Measurements from ENCODE around the gene TCIRG1.

The TCIRG1 gene

DNA sequence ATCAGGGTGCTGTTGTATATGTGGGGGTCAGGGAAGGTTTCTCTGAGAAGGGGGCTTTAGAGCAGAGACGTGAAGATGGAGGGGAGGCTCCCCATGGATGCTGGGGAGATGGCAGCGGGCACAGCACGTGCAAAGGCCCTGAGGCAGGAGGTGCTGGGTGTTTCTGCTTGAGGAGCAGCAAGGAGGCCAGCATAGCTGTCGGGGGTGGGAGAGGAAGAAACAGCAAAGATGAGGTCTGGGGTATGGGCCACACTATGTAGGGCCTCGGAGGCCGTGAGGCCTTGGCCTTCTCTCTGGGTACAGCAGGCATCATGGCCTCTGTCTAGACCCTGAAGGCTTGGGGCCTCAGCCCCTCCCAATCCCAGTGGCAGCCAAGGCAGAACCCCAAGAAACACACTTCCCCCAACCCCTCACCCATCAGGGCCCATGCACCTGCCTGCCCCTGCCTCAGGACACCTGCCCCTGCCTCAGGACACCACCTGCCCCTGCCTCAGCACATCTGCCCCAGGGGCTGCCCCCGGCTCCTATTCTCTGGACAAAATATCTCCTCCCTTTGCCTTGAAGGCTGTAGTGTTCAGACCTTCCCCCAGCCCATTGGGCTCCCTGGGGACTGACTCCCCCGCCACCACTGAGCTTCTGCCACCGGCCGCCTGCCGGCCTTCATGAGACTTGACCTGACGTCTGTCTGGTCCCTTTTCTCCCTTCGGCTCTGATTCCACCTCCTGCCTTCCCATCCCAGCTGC, 22.5 kb upstream of the TCIRG1 start:
- no peak overlapping the region for H3K9ac ChIP-seq (ENCODE audit: low read depth, low read length, poor library complexity, severe bottlenecking)
- no peak overlapping the region for H3K4me2 ChIP-seq (ENCODE audit: low read depth, low read length, poor library complexity, severe bottlenecking)
- H3K27me3 ChIP-seq (ENCODE audit: insufficient read depth, low read length, poor library complexity, severe bottlenecking), result no peaks in the 10 kb centered on the region
- no peak overlapping the region for H2AFZ ChIP-seq (ENCODE audit: low read length)
- no peaks in the 10 kb centered on the region for H3K79me2 ChIP-seq (ENCODE audit: insufficient read depth, low read length)
- H3K36me3 ChIP-seq (ENCODE audit: insufficient read depth, low read length), result no peaks in the 10 kb centered on the region
- TF ChIP-seq EZH2phosphoT487 (IDR thresholded peaks at IDR 0.05; ENCODE audit: borderline replicate concordance), result no peak
- TF ChIP-seq, protein P1, sequence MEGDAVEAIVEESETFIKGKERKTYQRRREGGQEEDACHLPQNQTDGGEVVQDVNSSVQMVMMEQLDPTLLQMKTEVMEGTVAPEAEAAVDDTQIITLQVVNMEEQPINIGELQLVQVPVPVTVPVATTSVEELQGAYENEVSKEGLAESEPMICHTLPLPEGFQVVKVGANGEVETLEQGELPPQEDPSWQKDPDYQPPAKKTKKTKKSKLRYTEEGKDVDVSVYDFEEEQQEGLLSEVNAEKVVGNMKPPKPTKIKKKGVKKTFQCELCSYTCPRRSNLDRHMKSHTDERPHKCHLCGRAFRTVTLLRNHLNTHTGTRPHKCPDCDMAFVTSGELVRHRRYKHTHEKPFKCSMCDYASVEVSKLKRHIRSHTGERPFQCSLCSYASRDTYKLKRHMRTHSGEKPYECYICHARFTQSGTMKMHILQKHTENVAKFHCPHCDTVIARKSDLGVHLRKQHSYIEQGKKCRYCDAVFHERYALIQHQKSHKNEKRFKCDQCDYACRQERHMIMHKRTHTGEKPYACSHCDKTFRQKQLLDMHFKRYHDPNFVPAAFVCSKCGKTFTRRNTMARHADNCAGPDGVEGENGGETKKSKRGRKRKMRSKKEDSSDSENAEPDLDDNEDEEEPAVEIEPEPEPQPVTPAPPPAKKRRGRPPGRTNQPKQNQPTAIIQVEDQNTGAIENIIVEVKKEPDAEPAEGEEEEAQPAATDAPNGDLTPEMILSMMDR (conservative IDR thresholded peaks at IDR 0.05; ENCODE audit: low read length), result no peak
- no peak overlapping the region for H3K4me3 ChIP-seq (ENCODE audit: low read length, poor library complexity, severe bottlenecking)
- H3K9me2 ChIP-seq (replicated peaks; ENCODE audit: low read depth, low read length), result no peaks in the 10 kb centered on the region
- peaks cover 14% of the 10 kb centered on the region for H3K4me1 ChIP-seq (ENCODE audit: insufficient read depth, low read length, poor library complexity, severe bottlenecking)
- H4K20me1 ChIP-seq (ENCODE audit: insufficient read depth, low read length, poor library complexity, severe bottlenecking), result no peaks in the 10 kb centered on the region
- H3F3A ChIP-seq (ENCODE audit: low read depth), result no peaks in the 10 kb centered on the region
- no peaks in the 10 kb centered on the region for H3K9me3 ChIP-seq (ENCODE audit: insufficient read depth, low read depth, low read length)

DNA sequence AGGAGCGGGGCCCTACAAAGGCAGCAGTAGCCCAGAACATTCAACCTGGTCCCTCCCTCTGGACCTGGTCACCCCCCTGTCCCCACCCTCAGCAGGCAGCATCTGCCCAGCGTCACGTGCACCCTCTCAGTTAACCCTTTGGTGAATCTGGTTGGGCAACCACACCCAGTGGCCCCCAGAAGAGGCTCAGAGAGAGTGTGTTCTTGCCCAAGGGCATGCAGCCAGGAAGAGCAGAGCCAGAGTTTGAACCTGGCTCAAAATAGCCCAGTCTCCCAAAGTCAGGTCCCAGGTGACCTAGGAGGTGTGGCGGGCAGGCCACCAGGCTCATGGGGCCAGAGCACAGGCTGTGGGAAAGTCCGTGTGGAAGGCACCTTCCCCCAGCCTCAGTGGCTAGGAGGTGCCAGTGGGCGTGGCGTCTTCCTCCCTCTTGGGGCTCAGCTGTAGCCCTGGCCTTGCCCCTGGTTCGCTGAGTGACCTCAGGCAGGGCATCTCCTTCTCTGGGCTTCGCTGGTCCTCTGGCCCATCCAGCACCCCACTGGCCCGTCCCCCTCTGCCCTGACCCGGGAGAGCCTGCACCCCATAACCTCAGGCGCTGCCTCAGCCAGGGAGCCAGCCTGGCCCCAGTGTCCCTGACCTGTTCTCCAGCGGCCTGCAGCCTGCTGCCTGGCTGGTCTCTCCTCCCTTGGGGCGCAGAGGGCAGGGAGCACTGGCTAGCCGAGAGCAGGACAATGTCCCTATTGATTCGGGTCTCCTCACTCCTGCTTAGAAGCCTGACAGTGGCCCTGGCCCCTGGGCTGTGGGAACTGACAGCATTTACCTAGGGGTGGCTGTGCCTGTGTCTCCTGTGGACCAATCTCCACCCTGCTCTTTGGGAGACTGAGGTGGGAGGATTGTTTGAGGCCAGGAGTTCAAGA, 21.7 kb upstream of the TCIRG1 start:
- no peak overlapping the region for H3K4me3 ChIP-seq (ENCODE audit: low read length, poor library complexity, severe bottlenecking)
- H3K79me2 ChIP-seq (ENCODE audit: insufficient read depth, low read length), result no peaks in the 10 kb centered on the region
- H3K36me3 ChIP-seq (ENCODE audit: insufficient read depth, low read length), result no peaks in the 10 kb centered on the region
- TF ChIP-seq, protein P1 (conservative IDR thresholded peaks at IDR 0.05; ENCODE audit: low read length), result no peak
- no peak for TF ChIP-seq EZH2phosphoT487 (IDR thresholded peaks at IDR 0.05; ENCODE audit: borderline replicate concordance)
- H4K20me1 ChIP-seq (ENCODE audit: insufficient read depth, low read length, poor library complexity, severe bottlenecking), result no peaks in the 10 kb centered on the region
- H2AFZ ChIP-seq (ENCODE audit: low read length), result no peak overlapping the region
- H3K4me2 ChIP-seq (ENCODE audit: low read depth, low read length, poor library complexity, severe bottlenecking), result no peak overlapping the region
- H3K9ac ChIP-seq (ENCODE audit: low read depth, low read length, poor library complexity, severe bottlenecking), result no peak overlapping the region
- H3K9me3 ChIP-seq (ENCODE audit: insufficient read depth, low read depth, low read length), result no peaks in the 10 kb centered on the region
- H3F3A ChIP-seq (ENCODE audit: low read depth), result no peaks in the 10 kb centered on the region
- H3K9me2 ChIP-seq (replicated peaks; ENCODE audit: low read depth, low read length), result no peaks in the 10 kb centered on the region
- H3K4me1 ChIP-seq (ENCODE audit: insufficient read depth, low read length, poor library complexity, severe bottlenecking), result peaks cover 9% of the 10 kb centered on the region
- H3K27me3 ChIP-seq (ENCODE audit: insufficient read depth, low read length, poor library complexity, severe bottlenecking), result no peaks in the 10 kb centered on the region

DNA sequence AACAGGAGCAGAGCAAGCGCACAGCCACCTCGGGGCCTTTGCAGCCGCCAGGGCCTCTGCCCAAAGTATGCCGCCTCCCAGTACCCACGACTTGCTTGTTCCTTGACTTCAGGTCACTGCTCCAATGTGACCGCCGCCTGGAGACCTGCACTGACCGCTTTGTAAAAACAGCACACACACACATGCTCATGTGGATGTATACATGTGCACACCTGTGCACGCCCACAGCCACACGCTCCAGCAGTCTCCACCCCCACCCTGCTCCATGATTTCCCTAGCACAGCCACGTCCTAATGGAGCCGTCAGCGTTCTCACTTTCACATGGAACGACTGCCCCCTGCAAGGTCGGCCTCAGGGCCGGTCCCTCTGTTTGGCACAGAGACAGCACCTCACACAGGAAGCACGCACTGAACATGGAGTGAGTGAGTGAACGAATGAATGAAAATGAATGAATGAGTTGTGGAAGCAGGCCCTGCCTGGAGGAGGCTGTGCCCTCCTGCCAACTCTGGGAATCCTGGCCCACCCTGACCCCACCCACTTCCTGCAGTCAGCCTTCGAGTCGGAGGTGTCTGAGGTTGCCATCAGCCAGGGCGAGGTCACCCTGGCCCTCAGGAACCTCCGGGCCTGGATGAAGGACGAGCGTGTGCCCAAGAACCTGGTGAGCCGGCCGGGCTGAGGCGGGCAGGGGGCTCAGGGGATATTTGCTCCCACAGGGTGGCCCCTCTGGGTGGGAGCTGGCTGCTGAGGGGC, 20.7 kb upstream of the TCIRG1 start:
- H3K9me3 ChIP-seq (ENCODE audit: insufficient read depth, low read depth, low read length), result no peaks in the 10 kb centered on the region
- TF ChIP-seq, protein P1 (conservative IDR thresholded peaks at IDR 0.05; ENCODE audit: low read length), result no peak
- no peak for TF ChIP-seq EZH2phosphoT487 (IDR thresholded peaks at IDR 0.05; ENCODE audit: borderline replicate concordance)
- H3K9me2 ChIP-seq (replicated peaks; ENCODE audit: low read depth, low read length), result no peaks in the 10 kb centered on the region
- no peaks in the 10 kb centered on the region for H3K27me3 ChIP-seq (ENCODE audit: insufficient read depth, low read length, poor library complexity, severe bottlenecking)
- H3K9ac ChIP-seq (ENCODE audit: low read depth, low read length, poor library complexity, severe bottlenecking), result no peak overlapping the region
- H3K79me2 ChIP-seq (ENCODE audit: insufficient read depth, low read length), result no peaks in the 10 kb centered on the region
- no peaks in the 10 kb centered on the region for H4K20me1 ChIP-seq (ENCODE audit: insufficient read depth, low read length, poor library complexity, severe bottlenecking)
- H3K36me3 ChIP-seq (ENCODE audit: insufficient read depth, low read length), result no peaks in the 10 kb centered on the region
- H3K4me2 ChIP-seq (ENCODE audit: low read depth, low read length, poor library complexity, severe bottlenecking), result no peak overlapping the region
- no peak overlapping the region for H3K4me3 ChIP-seq (ENCODE audit: low read length, poor library complexity, severe bottlenecking)
- peaks cover 5% of the 10 kb centered on the region for H3K4me1 ChIP-seq (ENCODE audit: insufficient read depth, low read length, poor library complexity, severe bottlenecking)
- no peaks in the 10 kb centered on the region for H3F3A ChIP-seq (ENCODE audit: low read depth)
- H2AFZ ChIP-seq (ENCODE audit: low read length), result no peak overlapping the region
